ENCODE measurements around the gene SPATA31C2.

DNA sequence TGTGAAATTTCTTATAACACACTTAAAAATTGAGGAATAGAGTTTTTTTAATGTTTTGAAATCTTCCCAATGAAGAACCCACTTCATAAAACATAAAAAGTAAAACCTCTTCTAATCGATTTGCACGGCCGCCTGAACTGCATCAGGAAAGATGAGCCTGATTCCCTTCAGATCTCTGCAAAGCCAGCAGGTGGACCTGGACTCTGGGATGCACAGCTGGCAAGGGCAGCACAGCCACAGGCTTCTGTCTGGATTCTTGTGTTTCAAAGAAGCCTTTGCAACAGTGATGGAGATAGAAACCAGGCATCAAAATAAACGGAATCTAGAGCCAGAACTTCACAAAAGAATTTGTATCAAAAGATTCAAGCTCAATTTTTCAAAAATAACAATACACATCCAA, 36.0 kb upstream of the SPATA31C2 start:
- TF ChIP-seq, protein P1, sequence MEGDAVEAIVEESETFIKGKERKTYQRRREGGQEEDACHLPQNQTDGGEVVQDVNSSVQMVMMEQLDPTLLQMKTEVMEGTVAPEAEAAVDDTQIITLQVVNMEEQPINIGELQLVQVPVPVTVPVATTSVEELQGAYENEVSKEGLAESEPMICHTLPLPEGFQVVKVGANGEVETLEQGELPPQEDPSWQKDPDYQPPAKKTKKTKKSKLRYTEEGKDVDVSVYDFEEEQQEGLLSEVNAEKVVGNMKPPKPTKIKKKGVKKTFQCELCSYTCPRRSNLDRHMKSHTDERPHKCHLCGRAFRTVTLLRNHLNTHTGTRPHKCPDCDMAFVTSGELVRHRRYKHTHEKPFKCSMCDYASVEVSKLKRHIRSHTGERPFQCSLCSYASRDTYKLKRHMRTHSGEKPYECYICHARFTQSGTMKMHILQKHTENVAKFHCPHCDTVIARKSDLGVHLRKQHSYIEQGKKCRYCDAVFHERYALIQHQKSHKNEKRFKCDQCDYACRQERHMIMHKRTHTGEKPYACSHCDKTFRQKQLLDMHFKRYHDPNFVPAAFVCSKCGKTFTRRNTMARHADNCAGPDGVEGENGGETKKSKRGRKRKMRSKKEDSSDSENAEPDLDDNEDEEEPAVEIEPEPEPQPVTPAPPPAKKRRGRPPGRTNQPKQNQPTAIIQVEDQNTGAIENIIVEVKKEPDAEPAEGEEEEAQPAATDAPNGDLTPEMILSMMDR (conservative IDR thresholded peaks at IDR 0.05), result no peak
- TF ChIP-seq EZH2 (IDR thresholded peaks at IDR 0.05; ENCODE audit: low read depth), result no peak
